ENCODE data around the gene FCN1.

- TF ChIP-seq, protein P1, sequence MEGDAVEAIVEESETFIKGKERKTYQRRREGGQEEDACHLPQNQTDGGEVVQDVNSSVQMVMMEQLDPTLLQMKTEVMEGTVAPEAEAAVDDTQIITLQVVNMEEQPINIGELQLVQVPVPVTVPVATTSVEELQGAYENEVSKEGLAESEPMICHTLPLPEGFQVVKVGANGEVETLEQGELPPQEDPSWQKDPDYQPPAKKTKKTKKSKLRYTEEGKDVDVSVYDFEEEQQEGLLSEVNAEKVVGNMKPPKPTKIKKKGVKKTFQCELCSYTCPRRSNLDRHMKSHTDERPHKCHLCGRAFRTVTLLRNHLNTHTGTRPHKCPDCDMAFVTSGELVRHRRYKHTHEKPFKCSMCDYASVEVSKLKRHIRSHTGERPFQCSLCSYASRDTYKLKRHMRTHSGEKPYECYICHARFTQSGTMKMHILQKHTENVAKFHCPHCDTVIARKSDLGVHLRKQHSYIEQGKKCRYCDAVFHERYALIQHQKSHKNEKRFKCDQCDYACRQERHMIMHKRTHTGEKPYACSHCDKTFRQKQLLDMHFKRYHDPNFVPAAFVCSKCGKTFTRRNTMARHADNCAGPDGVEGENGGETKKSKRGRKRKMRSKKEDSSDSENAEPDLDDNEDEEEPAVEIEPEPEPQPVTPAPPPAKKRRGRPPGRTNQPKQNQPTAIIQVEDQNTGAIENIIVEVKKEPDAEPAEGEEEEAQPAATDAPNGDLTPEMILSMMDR (IDR thresholded peaks at IDR 0.05): no peak
- no peak for TF ChIP-seq ZFX (IDR thresholded peaks at IDR 0.05; ENCODE audit: borderline replicate concordance)
Measured at GRCh38 chr9:134961331-134962064, 43.8 kb upstream of the FCN1 start.
